Heart right ventricle (tissue), 16 donors: ENCODE results near the gene ADGB. TPM values are rescaled to one million over a fixed set of nuclear protein-coding genes. Genes with fewer than 3 reads are reported as not detected.
A peak's percentile ranks its signal among the peaks of the same experiment; 100 is the strongest.

Source experiments
- ATAC-seq, 8 donors: fragments of 200-7000 bp; cut with Tn5 transposase; one replicate each; pipeline ENCODE4 v1.9.1; 2020; ENCODE audit warnings: mild to moderate bottlenecking in 8 of 8, moderate library complexity in 8 of 8, moderate number of reproducible peaks in 1 of 8
- DNase-seq, 2 donors: peaks; one replicate each; pipeline ENCODE4 v3.0.0-alpha.2; 2020
- H3K27ac ChIP-seq, 10 donors: fragments of 200-600 bp; sonication (generic) in 2 of 10; one replicate each; pipeline versions ENCODE4 v1.5.0 to v1.8.0; 2020 to 2022; ENCODE audit warnings: mild to moderate bottlenecking in 3 of 10
- H3K27me3 ChIP-seq, 7 donors: fragments of 200-600 bp; one replicate each; pipeline ENCODE4 v1.8.0; 2021 to 2022; ENCODE audit warnings: mild to moderate bottlenecking in 2 of 7
- H3K36me3 ChIP-seq, 9 donors: fragments of 200-600 bp; sonication (generic) in 1 of 9; one replicate each; pipeline versions ENCODE4 v1.5.0 to v1.8.0; 2020 to 2022; ENCODE audit warnings: mild to moderate bottlenecking in 2 of 9
- H3K4me1 ChIP-seq, 9 donors: fragments of 200-600 bp; sonication (generic) in 1 of 9; one replicate each; pipeline versions ENCODE4 v1.5.0 to v1.8.0; 2020 to 2022; ENCODE audit warnings: mild to moderate bottlenecking in 4 of 9
- H3K4me3 ChIP-seq, 10 donors: fragments of 200-600 bp; sonication (generic) in 2 of 10; one replicate each; pipeline versions ENCODE4 v1.5.0 to v1.8.0; 2020 to 2022; ENCODE audit warnings: mild to moderate bottlenecking in 7 of 10, moderate library complexity in 2 of 10
- H3K9me3 ChIP-seq, 11 donors: fragments of 200-600 bp in 10 of 11; sonication (generic) in 2 of 11; one replicate each; pipeline versions ENCODE4 v1.5.0 to v1.8.0; 2013 to 2022; ENCODE audit warnings: mild to moderate bottlenecking in 2 of 11, control low read depth in 1 of 11, moderate library complexity in 1 of 11
- CTCF ChIP-seq, 9 donors: fragments of 200-600 bp; sonication (generic) in 2 of 9; IDR thresholded peaks; one replicate each; pipeline versions ENCODE4 v1.5.0 to v1.8.0; 2021 to 2022; ENCODE audit warnings: antibody characterized with exemption in 9 of 9, mild to moderate bottlenecking in 5 of 9, moderate library complexity in 1 of 9
- WGBS, 2 donors: extraction: QIAGEN DNeasy Blood & Tissue Kit; methylation state at CpG; one replicate each; pipeline ENCODE4 v1.1.7; 2013; ENCODE audit warnings: inconsistent platforms in 1 of 2; 5-methylcytosine and 5-hydroxymethylcytosine counted together
- intact Hi-C, 10 donors: fragments of 100-400 bp; cut with DNase I; formaldehyde crosslinking; loops; one replicate each; pipeline versions ENCODE4 v1.11.1 to v1.14.2; 2022
- polyA plus RNA-seq, 2 donors: library from polyadenylated mRNA; stranded (reverse); fragments of 200-250 nt; gene quantifications; one replicate each; pipeline ENCODE4 v1.2.3, GENCODE V29; 2013
- total RNA-seq, 10 donors: library from RNA; stranded (reverse); fragmentation: NEBNext Ultra II Directional in 3 of 10; extraction: Animal tissue kit (Norgen Biotek cat#: 25700) in 3 of 10; gene quantifications; one replicate each; pipeline versions ENCODE4 v1.2.1 to v1.2.4, GENCODE V29; 2021 to 2023
- donor health status: Arrhythmogenic right ventricular cardiomyopathy.
- donor health status: ischemic (EF 13 %, LVEDD 7.1; RV severe dilation, severe dysfunction).
- donor health status: healthy with polysubstance abuse.
- donor health status: DM: no; HTN: yes; CAD: no.
- donor health status: DM: no; HTN: no; CAD: no.
- donor health status: ischemic (EF 25% LVEDD 6.9; RV normal size, moderate dysfunction).
- donor health status: ischemic (EF 25% LVEDD 5.7; RV mildly dilated, moderate dysfunction).
- donor health status: healthy.
- donor health status: DM: yes; HTN: yes; CAD: no.
- donor health status: Ischemic cardiomyopathy.
- donor health status: ischemic (EF 35%, LVEDD 5.7; RV mildly dilated, moderate dysfunction).
- donor health status: nonischemic (EF 11% LVEDD 7.7; RV severe dilation, severe dysfunction).
- donor health status: DM: yes; HTN: yes; CAD: no.
- donor health status: PGD.
- donor health status: ischemic (EF 29% LVEDD 5.4; RV normal size, mild dysfunction).
- donor health status: nonischemic (EF 23%, LVEDD 6.1; RV moderate dilation, normal function).

Gene ADGB
- total and polyA plus RNA-seq, 12 donors, result 3.7 TPM; not detected in 11

GRCh38 chr6:146581968-146582367 lies 16.8 kb upstream of the ADGB start:
- WGBS, 2 donors, result 79% methylated on average over 1 of the region's 1 CpG
- no peak for ATAC-seq
- Histone ChIP-seq H3K4me3 (no peak overlapping the region), H3K27ac (no peak overlapping the region), H3K27me3 (no peaks in the 10 kb centered on the region), H3K36me3 (no peaks in the 10 kb centered on the region), H3K9me3 (no peaks in the 10 kb centered on the region), H3K4me1 (peaks cover 0 to 7% (median 0%) of the 10 kb centered on the region in 9 donors)
- TF ChIP-seq CTCF (IDR thresholded peaks at IDR 0.05), result no peak
- DNase-seq, result no peak
- intact Hi-C loops, result no loop called here

GRCh38 chr6:146582857-146583256 lies 15.9 kb upstream of the ADGB start:
- Histone ChIP-seq H3K4me3 (no peak overlapping the region), H3K27ac (no peak overlapping the region), H3K4me1 (peaks cover 0 to 7% (median 0%) of the 10 kb centered on the region in 9 donors), H3K36me3 (no peaks in the 10 kb centered on the region), H3K9me3 (no peaks in the 10 kb centered on the region), H3K27me3 (no peaks in the 10 kb centered on the region)
- intact Hi-C loops, result no loop called here
- no peak for TF ChIP-seq CTCF (IDR thresholded peaks at IDR 0.05)
- DNase-seq, result peak in 1 of 2 donors; percentile 19
- ATAC-seq, result peak in 1 of 8 donors; percentile 30
- WGBS, 2 donors, result 58 to 63% methylated on average over 5 of the region's 5 CpGs

- Histone ChIP-seq H3K4me1 (peaks cover 0 to 7% (median 0%) of the 10 kb centered on the region in 9 donors), H3K9me3 (no peaks in the 10 kb centered on the region), H3K27ac (no peak overlapping the region), H3K36me3 (no peaks in the 10 kb centered on the region), H3K4me3 (no peak overlapping the region), H3K27me3 (no peaks in the 10 kb centered on the region)
- DNase-seq, result no peak
- intact Hi-C loops, result no loop called here
- ATAC-seq, result no peak
- no peak for TF ChIP-seq CTCF (IDR thresholded peaks at IDR 0.05)
- 74 to 76% methylated on average over 1 of the region's 1 CpG for WGBS, 2 donors
Measured at GRCh38 chr6:146583966-146584365, 14.8 kb upstream of the ADGB start.

- Histone ChIP-seq H3K9me3 (no peaks in the 10 kb centered on the region), H3K27me3 (no peaks in the 10 kb centered on the region), H3K4me3 (no peak overlapping the region), H3K27ac (no peak overlapping the region), H3K4me1 (peaks cover 0 to 3% (median 0%) of the 10 kb centered on the region in 9 donors), H3K36me3 (no peaks in the 10 kb centered on the region)
- intact Hi-C loops, result no loop called here
- TF ChIP-seq CTCF (IDR thresholded peaks at IDR 0.05), result no peak
- ATAC-seq, result peak in 1 of 8 donors; percentile 44
- DNase-seq, result no peak
- WGBS, 2 donors, result 0% methylated on average over 1 of the region's 1 CpG
Measured at GRCh38 chr6:146587459-146587858, 11.3 kb upstream of the ADGB start.
